Limb (tissue), 2 donors: ENCODE results near the gene KLK7.
"Not testable (repeated sequence)": the region's sequence is repeated elsewhere in the genome, so short reads cannot be mapped to it uniquely, and the experiment has no call there.

Experiments used
- DNase-seq, 2 donors: peaks; one replicate each; pipeline ENCODE4 v3.0.0-alpha.2; 2016; ENCODE audit errors: extremely low spot score in 2 of 2

KLK7 gene

GRCh38 chr19:51012661-51013190, 29.0 kb upstream of the KLK7 start:
- no peak for DNase-seq

GRCh38 chr19:51010066-51010795, 26.5 kb upstream of the KLK7 start:
- DNase-seq, result no peak

GRCh38 chr19:51009061-51009891, 25.6 kb upstream of the KLK7 start:
- DNase-seq, result no peak

DNA sequence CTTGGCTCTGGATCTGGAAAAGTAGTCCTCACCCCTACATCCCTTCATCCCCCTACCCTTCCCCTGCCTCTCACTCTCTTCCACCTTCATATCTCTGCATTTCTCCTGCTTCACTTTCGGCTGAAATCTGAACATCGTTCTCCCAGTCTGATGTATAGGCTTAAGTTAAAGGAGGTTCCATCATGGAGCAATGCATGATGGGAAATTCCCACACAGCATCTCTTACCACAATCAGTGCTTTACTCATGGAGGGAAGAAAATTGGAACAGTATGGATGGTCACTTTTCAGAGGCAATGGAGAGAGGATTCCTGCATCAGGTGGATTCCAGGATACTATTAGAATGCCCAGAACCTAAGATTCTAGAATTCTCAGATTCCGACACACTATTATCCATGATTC, 23.8 kb upstream of the KLK7 start:
- no peak for DNase-seq

DNA sequence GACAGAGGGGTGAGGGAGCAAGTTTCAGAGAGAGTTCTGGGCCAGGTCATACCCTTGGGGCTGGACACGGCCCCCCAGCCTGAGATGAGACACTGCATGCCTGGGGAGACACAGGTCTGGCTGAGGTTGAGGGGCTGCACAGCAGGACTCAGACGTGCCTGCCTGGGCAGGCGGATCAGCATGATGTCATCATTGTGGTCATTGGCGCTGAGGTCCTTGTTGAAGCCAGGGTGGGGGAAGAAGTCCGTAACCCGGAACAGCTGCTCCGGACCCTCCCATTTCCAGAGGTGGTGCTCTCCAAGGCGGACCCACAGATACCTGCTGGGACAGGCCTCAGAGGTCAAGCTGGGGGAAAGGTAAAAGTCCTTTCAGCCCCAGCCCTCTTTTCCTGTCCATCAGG, 22.7 kb upstream of the KLK7 start:
- DNase-seq, result no peak

GRCh38 chr19:51005248-51005647, 21.5 kb upstream of the KLK7 start:
- no peak for DNase-seq

- DNase-seq, result no peak
Measured at GRCh38 chr19:51003316-51003715, 19.6 kb upstream of the KLK7 start.

DNA sequence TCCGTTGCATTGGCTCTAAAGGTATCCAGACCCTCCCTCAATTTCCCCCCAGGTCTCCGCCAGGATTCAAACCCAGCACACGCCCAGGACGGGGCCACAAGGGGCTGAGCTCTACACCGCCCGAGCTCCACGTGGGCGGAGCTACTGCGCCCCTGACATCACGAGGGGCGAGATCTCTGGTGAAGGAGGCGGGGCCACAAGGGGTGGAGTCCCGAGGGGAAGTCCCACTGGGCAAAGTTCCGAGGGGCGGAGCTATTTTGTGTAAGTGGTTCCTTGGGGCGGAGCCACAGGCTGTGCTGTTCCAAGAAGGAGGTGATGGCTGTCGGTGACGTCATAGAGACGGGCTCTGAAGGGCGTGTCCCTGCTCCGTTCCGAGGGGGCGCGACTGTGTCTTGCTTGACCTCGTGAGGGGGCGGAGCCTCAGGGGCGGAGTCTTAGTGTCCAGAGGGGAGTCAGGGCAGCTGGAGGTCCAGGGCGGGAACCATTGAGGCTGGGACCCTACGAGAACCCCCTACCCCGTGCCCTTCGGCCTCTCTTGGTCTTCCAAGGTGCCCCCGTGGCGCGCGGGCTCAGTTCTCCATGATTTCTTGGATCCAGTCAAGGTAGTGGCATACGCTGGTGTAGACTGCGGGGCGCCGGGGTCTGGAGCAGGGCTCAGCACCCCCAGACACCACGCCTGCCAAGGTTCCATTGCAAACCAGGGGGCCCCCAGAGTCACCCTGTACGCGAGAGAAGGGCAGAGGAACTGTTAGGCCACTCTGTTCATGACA, 19.0 kb upstream of the KLK7 start:
- no peak for DNase-seq

GRCh38 chr19:51002089-51002532, 18.4 kb upstream of the KLK7 start:
- DNase-seq, result no peak

GRCh38 chr19:51001515-51001914, 17.8 kb upstream of the KLK7 start, which contains the start of gene KLK8:
Gene KLK8 (minus strand): TSS chr19:51001604. CDS start chr19:51001167, 437 bp downstream.
- DNase-seq, result no peak

DNA sequence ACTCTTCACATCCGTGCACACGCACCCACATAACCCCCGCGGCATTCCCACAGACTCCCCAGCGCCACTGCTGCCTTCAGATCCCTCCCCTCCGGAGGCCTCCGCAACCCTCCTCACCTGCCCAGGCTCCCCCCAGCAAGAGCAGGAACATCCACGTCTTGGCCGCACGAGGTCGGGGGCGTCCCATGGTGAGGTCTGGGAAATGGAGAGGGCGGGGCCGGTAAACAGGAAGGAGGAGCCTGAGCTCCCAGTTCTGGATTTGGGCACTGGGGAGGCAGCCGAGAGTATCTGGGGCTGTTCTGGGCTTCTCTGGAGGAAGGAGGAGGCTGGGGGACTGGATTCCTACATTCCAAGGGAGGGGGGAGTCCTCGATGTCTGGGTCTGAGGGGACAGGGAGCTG, 17.3 kb upstream of the KLK7 start:
- no peak for DNase-seq

GRCh38 chr19:51000426-51000825, 16.7 kb upstream of the KLK7 start:
- no peak for DNase-seq

DNA sequence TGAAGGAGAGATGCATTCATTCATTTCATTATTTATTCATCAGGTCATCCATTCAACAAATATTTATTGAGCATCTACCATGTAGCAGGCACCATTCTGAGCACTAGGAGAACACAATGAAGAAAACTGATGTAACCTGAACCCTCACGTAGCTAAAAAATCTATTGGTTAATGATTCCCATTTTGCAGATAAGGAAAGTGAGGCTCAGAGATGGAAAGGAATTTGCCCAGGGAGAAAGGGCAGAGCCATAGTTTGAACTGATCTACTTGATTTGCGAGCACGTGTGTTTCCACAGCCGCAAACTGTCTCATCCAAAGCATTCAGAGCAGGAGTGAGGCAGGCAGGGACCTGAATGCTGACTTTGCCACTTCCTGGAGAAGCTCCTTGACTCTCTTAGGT, 15.0 kb upstream of the KLK7 start:
- DNase-seq, result no peak

- no peak for DNase-seq
Measured at GRCh38 chr19:50998061-50998460, 14.3 kb upstream of the KLK7 start.

- no peak for DNase-seq
Measured at GRCh38 chr19:50994129-50994528, 10.4 kb upstream of the KLK7 start.

GRCh38 chr19:50992666-50993035, 8.9 kb upstream of the KLK7 start:
- no peak for DNase-seq

DNA sequence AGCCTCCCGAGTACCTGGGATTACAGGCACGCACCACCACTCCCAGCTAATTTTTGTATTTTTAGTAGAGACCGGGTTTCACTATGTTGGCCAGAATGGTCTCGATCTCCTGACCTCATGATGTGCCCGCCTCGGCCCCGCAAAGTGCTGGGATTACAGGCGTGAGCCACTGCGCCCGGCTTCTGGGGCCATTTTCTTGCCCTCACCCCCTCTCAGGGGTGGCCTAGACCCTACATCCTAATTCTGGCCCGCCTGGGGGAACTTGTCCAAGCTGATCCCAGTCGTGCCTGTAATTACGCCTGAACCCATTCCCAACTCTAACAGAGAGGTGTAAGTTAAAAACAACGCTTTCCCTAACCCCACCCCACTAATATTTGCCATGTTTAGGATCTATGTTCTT, 699 bp upstream of the KLK7 start:
- DNase-seq, result not testable (repeated sequence)

DNA sequence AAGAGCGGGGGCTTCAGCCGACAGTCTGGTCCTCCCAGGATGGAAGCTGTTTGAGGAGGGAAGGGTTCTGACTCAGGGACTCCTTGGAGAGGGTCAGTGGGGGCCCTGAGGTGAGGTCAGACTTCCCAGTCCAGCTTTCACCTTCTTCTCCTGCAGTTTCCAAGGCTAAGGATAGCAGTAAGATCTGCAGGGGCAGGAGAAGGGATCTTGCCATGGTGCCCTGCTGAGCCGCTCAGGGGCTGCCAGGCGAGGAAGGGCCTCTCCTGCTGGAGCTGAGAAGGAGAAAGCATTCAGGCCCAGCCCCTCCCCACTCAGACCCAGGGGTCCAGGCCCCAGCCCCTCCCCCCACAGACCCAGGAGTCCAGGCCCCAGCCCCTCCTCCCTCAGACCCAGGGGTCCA, 1.5 kb downstream of the KLK7 start:
- DNase-seq, result no peak

- DNase-seq, result no peak
Measured at GRCh38 chr19:50981587-50982146, 2.0 kb downstream of the KLK7 start.

GRCh38 chr19:50980208-50980607, 3.5 kb downstream of the KLK7 start:
- DNase-seq, result no peak

GRCh38 chr19:50979758-50980157, 4.0 kb downstream of the KLK7 start:
- no peak for DNase-seq
